ENCODE results near the gene UBQLN1. TPM values are rescaled to one million over a fixed set of nuclear protein-coding genes. Genes with fewer than 3 reads are reported as not detected.

UBQLN1 gene
- total RNA-seq, 1 experiment from 2014 or later: 162 TPM

DNA sequence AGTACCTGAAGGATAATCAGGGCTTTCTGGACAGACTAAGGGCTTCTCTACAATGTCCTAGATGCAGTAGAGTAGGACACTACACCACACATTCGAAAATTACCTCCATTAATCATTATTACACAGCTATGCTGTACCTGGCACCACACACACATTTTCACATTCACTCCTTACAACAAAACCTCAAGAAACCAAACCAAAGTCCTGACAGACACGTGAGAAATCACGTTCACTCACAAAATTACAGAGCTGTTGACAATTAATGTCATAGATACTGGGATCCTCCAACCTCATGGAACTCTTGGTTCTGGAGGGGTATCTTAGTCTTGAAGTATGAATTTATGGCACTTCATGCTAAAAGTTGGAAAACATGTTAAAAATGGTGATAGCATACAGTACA lies 16.3 kb downstream of the UBQLN1 start:
- Histone ChIP-seq H3K27ac (ENCODE audit: low read depth, low read length, poor library complexity, severe bottlenecking) (no peak overlapping the region), H3K4me3 (ENCODE audit: low read depth, low read length, poor library complexity, severe bottlenecking) (no peak overlapping the region), H3K4me1 (ENCODE audit: insufficient read depth, low read length, poor library complexity, severe bottlenecking) (peaks cover 19% of the 10 kb centered on the region), H3K27me3 (replicated peaks; ENCODE audit: insufficient read depth, low read depth, low read length, poor library complexity) (no peaks in the 10 kb centered on the region), H3K36me3 (ENCODE audit: insufficient read depth, low read length, poor library complexity, severe bottlenecking) (no peaks in the 10 kb centered on the region), H3K9me3 (ENCODE audit: low read depth, low read length, poor library complexity, severe bottlenecking) (no peaks in the 10 kb centered on the region)
- no TSS peak for BruUV-seq (replicated peaks)
- TF ChIP-seq EZH2 (IDR thresholded peaks at IDR 0.05; ENCODE audit: borderline replicate concordance, low read depth, low read length, poor library complexity, severe bottlenecking): no peak
- TF ChIP-seq, protein P1, sequence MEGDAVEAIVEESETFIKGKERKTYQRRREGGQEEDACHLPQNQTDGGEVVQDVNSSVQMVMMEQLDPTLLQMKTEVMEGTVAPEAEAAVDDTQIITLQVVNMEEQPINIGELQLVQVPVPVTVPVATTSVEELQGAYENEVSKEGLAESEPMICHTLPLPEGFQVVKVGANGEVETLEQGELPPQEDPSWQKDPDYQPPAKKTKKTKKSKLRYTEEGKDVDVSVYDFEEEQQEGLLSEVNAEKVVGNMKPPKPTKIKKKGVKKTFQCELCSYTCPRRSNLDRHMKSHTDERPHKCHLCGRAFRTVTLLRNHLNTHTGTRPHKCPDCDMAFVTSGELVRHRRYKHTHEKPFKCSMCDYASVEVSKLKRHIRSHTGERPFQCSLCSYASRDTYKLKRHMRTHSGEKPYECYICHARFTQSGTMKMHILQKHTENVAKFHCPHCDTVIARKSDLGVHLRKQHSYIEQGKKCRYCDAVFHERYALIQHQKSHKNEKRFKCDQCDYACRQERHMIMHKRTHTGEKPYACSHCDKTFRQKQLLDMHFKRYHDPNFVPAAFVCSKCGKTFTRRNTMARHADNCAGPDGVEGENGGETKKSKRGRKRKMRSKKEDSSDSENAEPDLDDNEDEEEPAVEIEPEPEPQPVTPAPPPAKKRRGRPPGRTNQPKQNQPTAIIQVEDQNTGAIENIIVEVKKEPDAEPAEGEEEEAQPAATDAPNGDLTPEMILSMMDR (conservative IDR thresholded peaks at IDR 0.05; ENCODE audit: low read depth, low read length): no peak
- CTCF ChIA-PET: no interaction called here
- POLR2A ChIA-PET (ENCODE audit: low non-redundant PET): no interaction called here
- intact Hi-C loops (cut with micrococcal nuclease; ENCODE audit: unreplicated experiment): no loop called here
- DNase-seq (ENCODE audit: low spot score): no peak

DNA sequence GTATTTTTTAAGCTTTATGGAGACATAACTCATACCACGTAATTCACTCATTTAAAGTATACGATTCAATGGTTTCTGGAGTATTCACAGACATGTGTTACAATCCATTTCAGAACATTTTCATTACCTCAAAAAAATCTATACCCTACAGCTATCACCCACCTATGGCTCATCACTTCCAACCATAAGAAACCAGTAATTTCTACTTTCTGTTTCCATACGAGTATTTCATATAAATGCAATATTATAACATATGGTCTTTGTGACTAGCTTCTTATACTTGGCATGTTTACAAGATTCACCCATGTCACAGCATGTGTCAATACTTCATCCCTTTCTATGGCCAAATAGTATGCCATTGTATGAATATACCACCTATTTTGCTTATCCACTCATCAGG lies 18.8 kb downstream of the UBQLN1 start:
- POLR2A ChIA-PET (ENCODE audit: low non-redundant PET): no interaction called here
- H3K4me3 ChIP-seq (ENCODE audit: low read depth, low read length, poor library complexity, severe bottlenecking): no peak overlapping the region
- intact Hi-C loops (cut with micrococcal nuclease; ENCODE audit: unreplicated experiment): no loop called here

DNA sequence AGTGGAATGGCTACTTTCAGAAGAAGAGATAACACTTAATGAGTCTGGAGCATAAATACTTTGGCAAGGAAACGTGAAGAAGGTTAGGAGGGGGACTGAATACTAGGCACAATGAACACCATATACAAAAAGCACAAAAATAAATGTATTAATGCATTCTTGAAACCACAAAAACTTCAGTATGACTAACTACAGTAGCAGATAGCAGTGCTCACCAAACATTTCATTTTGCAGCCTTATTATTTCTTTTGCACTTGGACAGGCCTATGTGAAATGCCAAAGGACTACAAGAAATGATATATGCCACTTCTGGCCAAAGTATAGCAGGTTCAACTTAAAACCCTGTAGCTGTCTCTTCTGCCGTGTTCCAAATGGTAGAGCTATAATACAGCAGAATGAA lies 26.3 kb downstream of the UBQLN1 start:
- Histone ChIP-seq H3K27ac (ENCODE audit: low read depth, low read length, poor library complexity, severe bottlenecking) (no peak overlapping the region), H3K36me3 (ENCODE audit: insufficient read depth, low read length, poor library complexity, severe bottlenecking) (peaks cover 52% of the 10 kb centered on the region), H3K9me3 (ENCODE audit: low read depth, low read length, poor library complexity, severe bottlenecking) (no peaks in the 10 kb centered on the region), H3K27me3 (replicated peaks; ENCODE audit: insufficient read depth, low read depth, low read length, poor library complexity) (no peaks in the 10 kb centered on the region), H3K4me3 (ENCODE audit: low read depth, low read length, poor library complexity, severe bottlenecking) (no peak overlapping the region), H3K4me1 (ENCODE audit: insufficient read depth, low read length, poor library complexity, severe bottlenecking) (no peaks in the 10 kb centered on the region)
- TF ChIP-seq EZH2 (IDR thresholded peaks at IDR 0.05; ENCODE audit: borderline replicate concordance, low read depth, low read length, poor library complexity, severe bottlenecking): no peak
- TF ChIP-seq, protein P1 (conservative IDR thresholded peaks at IDR 0.05; ENCODE audit: low read depth, low read length): no peak
- BruUV-seq (replicated peaks): no TSS peak
- no peak for DNase-seq (ENCODE audit: low spot score)
- intact Hi-C loops (cut with micrococcal nuclease; ENCODE audit: unreplicated experiment): no loop called here
- CTCF ChIA-PET: no interaction called here
- POLR2A ChIA-PET (ENCODE audit: low non-redundant PET): no interaction called here

More for the DNA sequence above, 18.8 kb downstream of the UBQLN1 start:
- BruUV-seq (replicated peaks): no TSS peak
- no peak for DNase-seq (ENCODE audit: low spot score)
- peaks cover 4% of the 10 kb centered on the region for H3K36me3 ChIP-seq (ENCODE audit: insufficient read depth, low read length, poor library complexity, severe bottlenecking)
- H3K27ac ChIP-seq (ENCODE audit: low read depth, low read length, poor library complexity, severe bottlenecking): no peak overlapping the region
- no peaks in the 10 kb centered on the region for H3K27me3 ChIP-seq (replicated peaks; ENCODE audit: insufficient read depth, low read depth, low read length, poor library complexity)
- CTCF ChIA-PET: no interaction called here
- TF ChIP-seq, protein P1 (conservative IDR thresholded peaks at IDR 0.05; ENCODE audit: low read depth, low read length): no peak
- TF ChIP-seq EZH2 (IDR thresholded peaks at IDR 0.05; ENCODE audit: borderline replicate concordance, low read depth, low read length, poor library complexity, severe bottlenecking): no peak
- peaks cover 19% of the 10 kb centered on the region for H3K4me1 ChIP-seq (ENCODE audit: insufficient read depth, low read length, poor library complexity, severe bottlenecking)
- H3K9me3 ChIP-seq (ENCODE audit: low read depth, low read length, poor library complexity, severe bottlenecking): no peaks in the 10 kb centered on the region
